GM18505 (cell line): Measurements from ENCODE around the gene ZBTB25.
"Not testable (repeated sequence)": the region's sequence is repeated elsewhere in the genome, so short reads cannot be mapped to it uniquely, and the experiment has no call there.

Experiments
- ATAC-seq: cut with Tn5 transposase; IDR thresholded peaks from one replicate; pipeline ENCODE4 v1.9.1; 2021; ENCODE audit not compliant: unreplicated experiment
- POLR2A ChIP-seq: IDR thresholded peaks from 4 replicates; pipeline ENCODE4 v1.6.1; 2011; ENCODE audit warnings: borderline replicate concordance; ENCODE audit not compliant: insufficient read depth, insufficient read length; ENCODE audit errors: extremely low read depth

Gene ZBTB25

GRCh38 chr14:64536488-64537245 is 33.0 kb upstream of the ZBTB25 start:
- TF ChIP-seq POLR2A, result no peak
- ATAC-seq, result no peak

- no peak for TF ChIP-seq POLR2A
Observed at GRCh38 chr14:64531567-64531966, 27.9 kb upstream of the ZBTB25 start.

GRCh38 chr14:64525354-64525753 is 21.7 kb upstream of the ZBTB25 start:
- ATAC-seq, result no peak
- no peak for TF ChIP-seq POLR2A

More at GRCh38 chr14:64531567-64531966, 27.9 kb upstream of the ZBTB25 start:
- no peak for ATAC-seq

GRCh38 chr14:64522591-64523355 is 19.1 kb upstream of the ZBTB25 start:
- no peak for TF ChIP-seq POLR2A

GRCh38 chr14:64520699-64521098 is 17.1 kb upstream of the ZBTB25 start:
- no peak for ATAC-seq
- TF ChIP-seq POLR2A, result no peak

More at GRCh38 chr14:64522591-64523355, 19.1 kb upstream of the ZBTB25 start:
- no peak for ATAC-seq

- ATAC-seq, result no peak
- TF ChIP-seq POLR2A, result no peak
Observed at GRCh38 chr14:64518229-64518628, 14.6 kb upstream of the ZBTB25 start.

- not testable (repeated sequence) for ATAC-seq
Observed at GRCh38 chr14:64517667-64518066, 14.0 kb upstream of the ZBTB25 start.

- no peak for ATAC-seq
- TF ChIP-seq POLR2A, result no peak
Observed at GRCh38 chr14:64516969-64517368, 13.3 kb upstream of the ZBTB25 start.

- TF ChIP-seq POLR2A, result no peak
- no peak for ATAC-seq
Observed at GRCh38 chr14:64515053-64515452, 11.4 kb upstream of the ZBTB25 start.

- ATAC-seq, result no peak
- TF ChIP-seq POLR2A, result no peak
Observed at GRCh38 chr14:64513271-64513670, 9.6 kb upstream of the ZBTB25 start.

GRCh38 chr14:64510825-64511671 is 7.4 kb upstream of the ZBTB25 start:
- no peak for TF ChIP-seq POLR2A
- ATAC-seq, result no peak

- no peak for ATAC-seq
- TF ChIP-seq POLR2A, result no peak
Observed at GRCh38 chr14:64509036-64509435, 5.4 kb upstream of the ZBTB25 start.

- ATAC-seq, result no peak
- TF ChIP-seq POLR2A, result no peak
Observed at GRCh38 chr14:64508215-64508776, 4.7 kb upstream of the ZBTB25 start.
